NCI-H1436 (cell line): Measurements from ENCODE around the gene ZNF211.

Source experiments
- DNase-seq: peaks from one replicate; lab custom pipeline; 2025; lab: John Stamatoyannopoulos, UW

ZNF211 gene

DNA sequence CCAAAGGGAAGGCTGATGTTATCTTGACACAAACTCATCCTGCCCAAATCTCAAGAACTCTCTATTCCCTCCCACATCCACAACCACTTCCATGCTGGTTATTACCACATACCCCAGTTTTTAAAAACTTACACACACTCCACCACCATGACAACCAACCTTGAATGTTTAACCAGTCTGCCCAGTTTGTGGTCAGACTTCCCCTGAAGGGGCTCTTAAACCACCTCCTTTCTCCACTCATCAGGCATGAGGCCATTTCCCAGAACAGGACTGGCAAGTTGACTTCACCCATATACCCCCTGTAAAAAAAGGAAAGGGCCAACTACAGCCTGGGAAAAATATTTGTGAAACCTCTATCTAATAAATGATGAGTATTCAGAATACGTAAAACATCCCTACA is 23.4 kb downstream of the ZNF211 start:
- no peak for DNase-seq

DNA sequence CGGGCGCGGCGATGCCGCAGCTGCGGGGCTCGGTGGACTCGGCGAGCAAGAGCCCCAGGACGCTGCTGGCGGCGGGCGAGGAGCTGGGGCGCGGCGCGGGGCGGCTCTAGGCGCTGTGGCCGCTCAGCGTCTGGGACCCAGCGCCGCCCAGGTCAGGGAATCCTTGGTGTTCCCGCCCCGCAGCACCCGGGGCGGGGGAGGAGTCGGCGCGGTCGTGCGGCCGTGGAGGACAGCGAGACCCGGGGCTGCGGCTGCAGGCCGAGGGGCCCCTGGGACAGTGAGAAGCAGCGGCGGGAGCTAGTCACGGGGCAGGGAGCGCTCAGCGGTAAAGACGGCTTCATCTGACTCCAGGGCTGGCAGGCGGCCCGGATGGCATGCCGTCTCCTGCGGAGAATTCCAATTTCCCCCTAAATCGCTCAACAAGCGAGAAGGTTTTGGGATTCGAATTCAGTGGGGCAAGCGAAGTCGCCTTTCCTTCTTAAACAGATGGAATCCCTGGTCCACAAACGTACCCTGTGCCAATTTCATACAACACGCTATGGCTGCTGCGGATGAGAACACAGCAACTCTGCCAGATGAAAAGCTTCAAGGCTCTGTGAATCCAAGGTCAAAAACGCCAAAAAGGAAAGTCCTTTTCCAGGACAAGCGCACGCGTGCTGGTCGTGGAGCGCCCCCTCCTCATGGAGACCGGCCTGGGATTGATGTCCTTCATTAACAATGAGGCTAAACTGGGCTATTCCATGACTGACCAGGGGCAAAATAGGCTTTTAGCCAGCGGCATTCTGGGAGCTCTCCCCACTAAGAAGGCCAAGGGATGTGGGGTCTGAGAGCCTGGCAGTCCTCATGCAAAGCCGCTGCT is 31.5 kb downstream of the ZNF211 start:
- DNase-seq: peak; percentile 13

DNA sequence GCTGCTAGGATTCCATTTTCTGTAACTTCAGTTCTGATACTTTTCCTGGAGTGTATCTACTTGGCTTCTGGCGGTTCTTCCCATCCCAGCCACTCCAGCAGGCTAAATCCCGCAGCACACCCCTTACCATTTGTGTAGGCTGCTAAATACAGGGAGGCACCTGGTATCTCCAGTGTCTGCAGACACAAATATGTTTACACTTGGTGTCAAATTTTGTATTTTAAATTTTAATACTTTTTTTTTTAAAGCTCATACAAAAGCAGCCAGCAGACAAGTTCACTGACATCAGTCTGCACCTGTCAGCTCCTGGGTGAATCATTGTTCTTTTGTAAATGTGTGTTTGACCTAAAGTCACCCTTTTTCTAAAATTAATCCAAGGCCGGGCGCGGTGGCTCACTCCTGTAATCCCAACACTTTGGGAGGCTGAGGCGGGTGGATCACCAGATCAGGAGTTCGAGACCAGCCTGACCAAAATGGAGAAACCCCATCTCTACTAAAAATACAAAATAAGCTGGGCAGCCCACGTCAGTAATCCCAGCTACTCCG is 32.4 kb downstream of the ZNF211 start:
- DNase-seq: no peak

DNA sequence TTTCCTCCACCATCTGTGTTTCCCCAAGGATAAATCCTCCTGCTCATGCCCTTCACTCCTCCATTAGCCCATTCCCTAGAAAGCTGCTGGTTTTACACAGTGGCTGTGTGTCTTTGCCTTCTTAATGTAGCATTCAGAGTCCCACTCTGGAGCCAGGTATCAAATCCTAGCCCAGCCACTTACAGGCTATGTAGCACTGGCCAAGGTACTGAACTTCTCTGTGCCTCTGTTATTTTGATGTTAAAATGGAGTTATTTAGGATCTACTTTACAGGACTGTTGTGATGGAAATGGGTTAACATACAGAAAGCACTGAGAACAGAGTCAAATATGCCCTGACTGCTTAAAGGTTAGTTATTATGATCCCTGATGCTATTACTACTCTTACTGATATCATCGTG is 34.3 kb downstream of the ZNF211 start:
- no peak for DNase-seq

DNA sequence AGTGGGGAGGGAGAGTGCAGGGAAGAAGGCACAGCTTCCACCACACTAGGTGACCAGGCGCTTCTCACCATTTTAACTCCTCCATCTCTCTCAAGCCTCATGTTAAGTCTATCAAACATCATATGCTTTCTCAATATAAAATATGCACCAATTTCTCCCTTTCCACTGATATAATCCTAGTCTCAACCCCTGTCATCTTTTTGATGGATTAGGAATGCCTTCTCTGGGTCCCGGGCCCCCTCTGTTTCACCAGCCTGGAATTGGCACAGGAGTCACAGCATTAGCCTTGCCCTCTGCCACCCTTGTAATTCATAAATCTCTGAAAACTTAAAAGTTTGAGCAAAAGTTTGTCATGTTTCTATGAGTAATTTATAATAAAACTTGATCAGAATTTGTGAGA is 35.7 kb downstream of the ZNF211 start, which contains the start of gene ZSCAN4:
Gene ZSCAN4, plus strand, starts transcription at position 301 of the 400 bp plus-strand sequence. CDS start 7,211 bp downstream, outside the sequence.
- no peak for DNase-seq

DNA sequence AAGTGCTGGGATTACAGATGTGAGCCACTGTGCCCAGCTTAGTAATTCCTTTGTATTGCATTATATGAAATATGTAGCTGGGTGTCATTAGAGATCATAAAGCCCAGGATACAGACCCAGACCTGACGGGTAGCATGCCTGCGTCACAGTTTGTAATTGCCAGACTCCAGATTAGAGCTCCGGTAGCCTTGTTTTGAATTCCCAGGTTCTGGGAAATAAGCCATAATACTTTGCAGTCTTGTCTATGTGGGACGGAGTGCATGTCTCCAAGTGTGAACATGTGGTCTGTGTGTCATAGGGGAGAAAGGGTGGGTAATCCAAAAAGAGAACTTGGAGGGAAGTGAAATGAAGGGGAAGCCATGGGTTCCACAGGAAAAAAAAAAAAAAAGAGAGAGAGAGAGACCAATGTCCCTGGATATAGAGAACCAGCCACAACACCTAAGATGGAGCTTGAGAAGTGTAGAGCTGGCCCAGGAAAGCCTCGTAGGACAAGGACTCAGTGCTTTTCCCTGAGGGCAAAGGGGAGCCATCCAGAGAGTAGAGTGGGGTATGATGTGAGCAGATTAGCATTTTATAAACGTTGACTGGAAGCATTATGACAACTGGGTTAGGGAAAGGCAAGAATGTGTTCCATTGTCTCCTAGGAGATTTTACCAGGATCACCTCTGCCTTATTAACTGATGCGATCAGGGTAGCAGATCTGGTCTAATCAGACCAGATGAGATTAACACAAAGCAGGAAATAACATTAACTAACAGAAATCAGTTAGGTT is 38.3 kb downstream of the ZNF211 start:
- no peak for DNase-seq

DNA sequence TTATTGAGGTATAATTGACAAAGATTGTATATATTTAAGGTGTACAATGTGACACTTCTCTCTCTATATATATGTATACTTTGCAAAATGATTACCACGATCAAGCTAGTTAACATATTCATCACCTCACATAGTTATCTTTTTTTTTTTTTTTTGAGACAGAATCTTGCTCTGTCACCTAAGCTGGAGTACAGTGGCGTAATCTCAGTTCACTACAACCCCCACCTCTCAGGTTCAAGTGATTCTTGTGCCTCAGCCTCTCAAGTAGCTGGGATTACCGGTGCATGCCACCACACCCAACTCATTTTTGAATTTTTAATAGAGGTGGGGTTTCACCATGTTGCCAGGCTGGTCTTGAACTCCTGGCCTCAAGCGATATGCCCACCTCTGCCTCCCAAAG is 39.5 kb downstream of the ZNF211 start:
- no peak for DNase-seq

DNA sequence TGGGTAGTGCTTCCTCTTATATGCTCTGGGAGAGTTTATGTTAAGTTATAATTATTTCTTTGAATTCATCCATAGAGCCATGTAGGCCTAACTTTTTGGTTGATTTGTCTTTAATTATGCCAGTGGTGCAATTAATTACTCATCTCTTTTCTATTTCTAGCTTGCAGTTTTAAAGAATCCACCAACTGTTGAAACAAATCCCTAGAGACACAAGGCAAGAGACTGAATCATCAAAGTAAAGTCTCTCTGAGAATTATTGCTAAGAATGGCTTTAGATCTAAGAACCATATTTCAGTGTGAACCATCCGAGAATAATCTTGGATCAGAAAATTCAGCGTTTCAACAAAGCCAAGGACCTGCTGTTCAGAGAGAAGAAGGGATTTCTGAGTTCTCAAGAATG is 42.9 kb downstream of the ZNF211 start:
- no peak for DNase-seq

DNA sequence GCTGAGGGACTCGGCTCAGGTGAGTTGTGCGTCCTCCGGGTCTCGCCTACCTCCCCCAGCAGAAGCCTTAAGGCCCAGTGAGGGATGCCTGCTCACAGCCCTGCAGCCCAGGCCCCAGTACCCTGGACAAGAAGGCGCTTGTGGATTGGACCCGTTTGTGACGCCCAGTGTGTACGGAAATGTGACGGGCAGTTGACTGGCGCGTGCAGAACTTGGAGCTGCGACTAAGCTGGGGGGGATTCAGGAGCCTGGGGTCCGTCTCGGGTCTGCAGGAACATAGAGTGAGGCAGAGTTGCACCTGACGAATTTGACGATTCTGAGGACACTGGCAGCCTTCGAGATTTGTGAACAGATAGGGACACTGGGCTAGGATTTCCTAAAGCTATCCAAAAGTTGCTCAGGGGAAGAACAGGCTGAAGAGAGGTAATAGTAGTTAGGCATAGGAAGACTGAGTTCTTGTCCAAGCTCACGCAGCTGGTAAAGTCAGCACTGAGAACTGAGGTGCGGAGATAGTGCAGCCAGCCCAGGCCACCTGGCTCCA is 49.3 kb downstream of the ZNF211 start:
- no peak for DNase-seq

DNA sequence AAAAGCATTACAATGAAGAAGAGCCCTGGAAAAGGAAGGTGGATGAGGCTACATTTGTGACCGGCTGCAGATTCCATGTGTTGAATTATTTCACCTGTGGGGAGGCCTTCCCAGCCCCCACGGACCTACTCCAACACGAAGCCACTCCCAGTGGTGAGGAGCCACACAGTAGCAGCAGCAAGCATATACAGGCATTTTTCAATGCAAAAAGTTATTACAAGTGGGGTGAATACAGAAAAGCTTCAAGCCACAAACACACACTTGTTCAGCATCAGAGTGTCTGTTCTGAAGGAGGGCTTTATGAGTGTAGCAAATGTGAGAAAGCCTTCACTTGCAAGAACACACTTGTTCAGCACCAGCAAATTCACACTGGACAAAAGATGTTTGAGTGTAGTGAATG is 53.8 kb downstream of the ZNF211 start:
- no peak for DNase-seq

DNA sequence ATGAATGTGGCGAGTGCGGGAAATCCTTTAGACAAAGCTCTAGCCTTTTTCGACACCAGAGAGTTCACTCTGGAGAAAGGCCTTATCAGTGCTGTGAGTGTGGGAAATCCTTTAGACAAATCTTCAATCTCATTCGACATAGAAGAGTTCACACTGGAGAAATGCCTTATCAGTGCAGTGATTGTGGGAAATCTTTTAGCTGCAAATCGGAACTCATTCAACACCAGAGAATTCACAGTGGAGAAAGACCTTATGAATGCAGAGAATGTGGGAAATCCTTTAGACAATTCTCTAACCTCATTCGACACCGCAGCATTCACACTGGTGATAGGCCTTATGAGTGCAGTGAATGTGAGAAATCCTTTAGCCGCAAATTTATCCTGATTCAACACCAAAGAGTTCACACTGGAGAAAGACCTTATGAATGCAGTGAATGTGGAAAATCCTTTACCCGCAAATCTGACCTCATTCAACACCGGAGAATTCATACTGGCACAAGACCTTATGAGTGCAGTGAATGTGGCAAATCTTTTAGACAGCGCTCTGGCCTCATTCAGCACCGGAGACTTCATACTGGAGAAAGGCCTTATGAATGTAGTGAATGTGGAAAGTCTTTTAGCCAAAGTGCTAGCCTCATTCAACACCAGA is 54.5 kb downstream of the ZNF211 start:
- DNase-seq: no peak

DNA sequence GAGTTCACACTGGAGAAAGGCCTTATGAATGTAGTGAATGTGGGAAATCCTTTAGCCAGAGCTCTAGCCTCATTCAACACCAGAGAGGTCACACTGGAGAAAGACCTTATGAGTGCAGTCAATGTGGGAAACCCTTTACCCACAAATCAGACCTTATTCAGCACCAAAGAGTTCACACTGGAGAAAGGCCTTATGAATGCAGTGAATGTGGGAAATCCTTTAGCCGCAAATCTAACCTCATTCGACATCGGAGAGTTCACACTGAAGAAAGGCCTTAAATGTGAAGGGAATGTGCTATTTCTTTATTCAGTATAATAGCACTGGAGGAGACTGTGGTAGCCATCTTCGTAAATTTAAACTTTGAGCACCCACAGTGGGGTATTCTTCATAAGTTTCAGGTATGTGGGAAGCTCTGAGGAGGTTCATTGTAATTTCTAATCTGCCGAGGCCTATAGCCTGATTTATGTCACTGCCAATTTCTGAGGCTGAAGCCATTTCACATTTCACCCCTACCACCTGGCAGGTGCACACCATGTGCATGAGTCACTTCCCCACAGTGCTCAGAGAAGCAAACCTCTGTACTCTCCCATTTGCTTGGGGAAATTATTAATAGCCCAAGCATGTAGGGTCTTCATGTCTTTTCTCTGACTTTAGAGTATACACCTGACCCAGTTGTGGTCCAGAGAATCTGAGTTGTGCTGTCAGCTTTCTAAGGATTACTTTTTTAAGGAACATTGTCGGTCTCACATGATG is 55.2 kb downstream of the ZNF211 start:
- DNase-seq: no peak

DNA sequence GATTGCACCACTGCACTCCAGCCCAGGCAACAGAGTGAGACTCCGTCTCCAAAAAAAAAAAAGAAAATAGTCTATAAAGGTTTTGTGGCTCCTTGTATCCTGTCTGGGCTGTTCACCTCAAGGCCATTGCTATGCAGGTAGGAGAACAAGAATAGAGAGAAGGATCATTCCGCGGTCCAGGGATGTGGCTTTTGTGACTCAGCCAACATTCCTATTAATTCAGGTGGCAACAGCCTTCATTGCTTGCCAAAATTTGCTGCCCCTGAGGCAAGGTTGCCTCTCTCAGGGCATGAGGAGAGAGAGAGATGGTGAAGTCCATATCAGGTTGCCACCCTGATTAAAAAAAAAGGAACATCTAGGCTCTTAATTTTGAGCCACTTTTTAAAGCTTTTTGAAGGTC is 56.8 kb downstream of the ZNF211 start:
- no peak for DNase-seq
